NCI-H1105 treated with DMSO at 0.1 percent for 48 hours (cell line): ENCODE measurements around the gene SNAP91.
A peak's percentile ranks its signal among the peaks of the same experiment; 100 is the strongest.
"Not testable (repeated sequence)": the region's sequence is repeated elsewhere in the genome, so short reads cannot be mapped to it uniquely, and the experiment has no call there.

ENCODE experiments used
- DNase-seq: peaks from one replicate; lab custom pipeline; 2025; lab: John Stamatoyannopoulos, UW

The SNAP91 gene

GRCh38 chr6:83708970-83709747 is at the start of gene SNAP91:
TSS of gene SNAP91 (minus strand) at chr6:83709101. CDS start at chr6:83707927, 1,174 bp downstream.
- peak; percentile 78 for DNase-seq

- peak; percentile 49 for DNase-seq
Measured at GRCh38 chr6:83758533-83758932, 49.6 kb upstream of the SNAP91 start.

- no peak for DNase-seq
Measured at GRCh38 chr6:83757021-83757420, 48.1 kb upstream of the SNAP91 start.

GRCh38 chr6:83756565-83756964 is 47.7 kb upstream of the SNAP91 start:
- no peak for DNase-seq

GRCh38 chr6:83752375-83752774 is 43.5 kb upstream of the SNAP91 start:
- not testable (repeated sequence) for DNase-seq

GRCh38 chr6:83741089-83741488 is 32.2 kb upstream of the SNAP91 start:
- DNase-seq, result no peak

- DNase-seq, result no peak
Measured at GRCh38 chr6:83735461-83735860, 26.6 kb upstream of the SNAP91 start.

- DNase-seq, result no peak
Measured at GRCh38 chr6:83729871-83730270, 21.0 kb upstream of the SNAP91 start.

GRCh38 chr6:83722876-83723275 is 14.0 kb upstream of the SNAP91 start:
- DNase-seq, result no peak

- DNase-seq, result no peak
Measured at GRCh38 chr6:83717809-83718208, 8.9 kb upstream of the SNAP91 start.

- DNase-seq, result no peak
Measured at GRCh38 chr6:83711958-83712357, 3.1 kb upstream of the SNAP91 start.

GRCh38 chr6:83709748-83710050 is 798 bp upstream of the SNAP91 start:
- DNase-seq, result no peak

GRCh38 chr6:83708546-83708969 is 343 bp downstream of the SNAP91 start:
- DNase-seq, result no peak

GRCh38 chr6:83707829-83708545 is 914 bp downstream of the SNAP91 start:
- DNase-seq, result no peak

GRCh38 chr6:83702749-83703148 is 6.2 kb downstream of the SNAP91 start:
- no peak for DNase-seq

GRCh38 chr6:83702077-83702476 is 6.8 kb downstream of the SNAP91 start:
- no peak for DNase-seq

- peak; percentile 5 for DNase-seq
Measured at GRCh38 chr6:83696674-83697073, 12.2 kb downstream of the SNAP91 start.

- DNase-seq, result no peak
Measured at GRCh38 chr6:83685481-83685880, 23.4 kb downstream of the SNAP91 start.

- no peak for DNase-seq
Measured at GRCh38 chr6:83677791-83678190, 31.1 kb downstream of the SNAP91 start.

GRCh38 chr6:83637953-83638352 is 70.9 kb downstream of the SNAP91 start:
- no peak for DNase-seq

- no peak for DNase-seq
Measured at GRCh38 chr6:83636800-83637199, 72.1 kb downstream of the SNAP91 start.

GRCh38 chr6:83633609-83634008 is 75.3 kb downstream of the SNAP91 start:
- no peak for DNase-seq

- no peak for DNase-seq
Measured at GRCh38 chr6:83633149-83633548, 75.8 kb downstream of the SNAP91 start.

GRCh38 chr6:83629908-83630307 is 79.0 kb downstream of the SNAP91 start:
- DNase-seq, result not testable (repeated sequence)
